Measurements from ENCODE around the gene LIPF. TPM values are rescaled to one million over a fixed set of nuclear protein-coding genes. Genes with fewer than 3 reads are reported as not detected.
A peak's percentile ranks its signal among the peaks of the same experiment; 100 is the strongest.

Gene LIPF
- total RNA-seq, 1 experiment from 2014 or later, result not detected

DNA sequence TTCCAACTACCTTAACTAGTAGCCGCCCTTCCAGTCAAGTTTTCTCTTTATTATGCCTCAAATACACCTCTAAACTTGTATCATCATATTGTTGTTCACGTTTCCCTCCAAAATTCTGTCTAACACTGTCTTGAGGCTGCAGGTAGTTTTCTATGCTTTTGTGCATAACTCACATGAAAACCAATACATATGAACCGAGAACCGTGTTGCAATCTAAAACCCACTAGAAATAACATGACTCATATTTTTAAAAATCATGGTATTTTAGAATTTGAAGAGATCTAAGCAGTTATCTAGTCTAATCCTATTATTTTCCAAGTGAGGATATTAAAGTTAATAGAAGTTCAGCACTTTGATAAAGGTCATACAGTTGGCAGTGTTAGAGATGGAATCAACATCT lies 18.2 kb downstream of the LIPF start (continued):
- TF ChIP-seq POLR2AphosphoS5 (IDR thresholded peaks at IDR 0.05; ENCODE audit: low read depth, low read length), result no peak

DNA sequence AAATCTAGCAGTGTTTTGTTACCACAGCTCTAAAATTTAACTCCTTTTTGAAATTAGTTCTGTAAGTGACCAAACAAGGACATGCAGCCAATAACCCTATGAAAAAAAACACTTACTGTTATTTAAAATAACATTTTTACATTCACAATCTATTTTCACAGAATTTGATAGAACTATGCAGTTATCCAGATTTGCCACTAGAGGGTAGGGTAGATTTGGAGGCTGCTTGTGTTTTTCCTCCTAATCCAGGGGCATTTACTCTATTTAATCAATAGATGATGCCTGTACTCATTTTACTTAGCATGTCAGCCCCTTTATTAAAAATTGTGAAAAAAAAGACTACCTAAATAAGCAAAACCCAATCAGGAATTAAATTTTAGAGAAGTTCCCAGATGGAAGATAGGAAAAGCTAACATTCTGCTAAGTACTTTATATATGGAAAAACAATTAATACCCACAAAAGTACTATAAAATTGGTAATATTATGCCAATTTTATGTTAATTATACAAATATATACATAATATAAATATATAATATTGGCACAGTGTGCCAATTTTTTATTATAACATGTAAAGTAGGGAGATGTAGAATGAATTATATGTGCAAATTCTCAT lies 23.7 kb downstream of the LIPF start:
- no peaks in the 10 kb centered on the region for H4K20me1 ChIP-seq (ENCODE audit: insufficient read depth)
- peak; percentile 32 for DNase-seq (ENCODE audit: low read depth, low spot score)
- ChIA-PET POLR2A (no interaction called here), RAD21 (ENCODE audit: low non-redundant PET in 1 of 2, low total read pairs in 2 of 2, uncharacterized antibody in 2 of 2, unreplicated experiment in 2 of 2) (no interaction called here), CTCF (interaction anchor here (1.1 to 1.6 kb wide), 3 partner anchors 11 to 40 kb away, joined by 3 to 5 read pairs (median 5); no protein-coding TSS in a partner anchor)
- H3K9me3 ChIP-seq (ENCODE audit: control insufficient read depth in 1 of 2, insufficient read depth in 1 of 2, low read depth in 1 of 2, low read length in 2 of 2), result no peaks in the 10 kb centered on the region
- no peaks in the 10 kb centered on the region for H3K9me2 ChIP-seq (ENCODE audit: insufficient read depth)
- no TSS peak for BruUV-seq (replicated peaks)
- no peaks in the 10 kb centered on the region for H3K4me1 ChIP-seq (ENCODE audit: control insufficient read depth in 1 of 2, insufficient read depth in 2 of 2, low read length in 2 of 2)
- H3K9ac ChIP-seq (ENCODE audit: low read length), result no peak overlapping the region
- H3K27ac ChIP-seq (ENCODE audit: low read depth, low read length), result no peak overlapping the region
- TF ChIP-seq RAD21 (IDR thresholded peaks at IDR 0.05; ENCODE audit: low read depth), result peak; percentile 82
- TF ChIP-seq SIN3A (IDR thresholded peaks at IDR 0.05; ENCODE audit: low read depth), result no peak
- TF ChIP-seq, protein P1, sequence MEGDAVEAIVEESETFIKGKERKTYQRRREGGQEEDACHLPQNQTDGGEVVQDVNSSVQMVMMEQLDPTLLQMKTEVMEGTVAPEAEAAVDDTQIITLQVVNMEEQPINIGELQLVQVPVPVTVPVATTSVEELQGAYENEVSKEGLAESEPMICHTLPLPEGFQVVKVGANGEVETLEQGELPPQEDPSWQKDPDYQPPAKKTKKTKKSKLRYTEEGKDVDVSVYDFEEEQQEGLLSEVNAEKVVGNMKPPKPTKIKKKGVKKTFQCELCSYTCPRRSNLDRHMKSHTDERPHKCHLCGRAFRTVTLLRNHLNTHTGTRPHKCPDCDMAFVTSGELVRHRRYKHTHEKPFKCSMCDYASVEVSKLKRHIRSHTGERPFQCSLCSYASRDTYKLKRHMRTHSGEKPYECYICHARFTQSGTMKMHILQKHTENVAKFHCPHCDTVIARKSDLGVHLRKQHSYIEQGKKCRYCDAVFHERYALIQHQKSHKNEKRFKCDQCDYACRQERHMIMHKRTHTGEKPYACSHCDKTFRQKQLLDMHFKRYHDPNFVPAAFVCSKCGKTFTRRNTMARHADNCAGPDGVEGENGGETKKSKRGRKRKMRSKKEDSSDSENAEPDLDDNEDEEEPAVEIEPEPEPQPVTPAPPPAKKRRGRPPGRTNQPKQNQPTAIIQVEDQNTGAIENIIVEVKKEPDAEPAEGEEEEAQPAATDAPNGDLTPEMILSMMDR (IDR thresholded peaks at IDR 0.05 in 2 of 3, conservative IDR thresholded peaks at IDR 0.05 in 1 of 3; ENCODE audit: borderline replicate concordance in 1 of 3, insufficient read depth in 1 of 3, low read depth in 2 of 3, low read length in 2 of 3), result peak; percentile 66 to 89 (median 80)
- TF ChIP-seq EGR1 (IDR thresholded peaks at IDR 0.05; ENCODE audit: low read depth), result no peak
- no peak for TF ChIP-seq POLR2A (IDR thresholded peaks at IDR 0.05; ENCODE audit: borderline replicate concordance, extremely low read depth, insufficient read depth, insufficient read length)
- no peak for TF ChIP-seq ZFX (IDR thresholded peaks at IDR 0.05)
- H3K27me3 ChIP-seq (ENCODE audit: insufficient read depth, low read length), result no peaks in the 10 kb centered on the region
- H2AFZ ChIP-seq (ENCODE audit: low read depth, low read length, poor library complexity, severe bottlenecking), result no peak overlapping the region
- no peaks in the 10 kb centered on the region for H3K79me2 ChIP-seq (ENCODE audit: insufficient read depth, low read length)
- H3K4me3 ChIP-seq (replicated peaks in 1 of 2; ENCODE audit: low read depth in 1 of 2, low read length in 2 of 2), result no peak overlapping the region
- peak; percentile 42; the same call in 1 of the 2 replicates for ATAC-seq
- intact Hi-C loops (cut with micrococcal nuclease), result loop anchor here (1.0 to 5.0 kb wide), 2 partner anchors 104 to 122 kb away; no protein-coding TSS in a partner anchor
- H3K4me2 ChIP-seq (ENCODE audit: low read length), result no peak overlapping the region
- H3K36me3 ChIP-seq (ENCODE audit: control insufficient read depth in 1 of 2, insufficient read depth in 2 of 2, low read length in 2 of 2), result no peaks in the 10 kb centered on the region

Measured in HCT116 (cell line).